HG03378 (cell line): ENCODE measurements around the gene PTP4A2.
A peak's percentile ranks its signal among the peaks of the same experiment; 100 is the strongest.
"Not testable (repeated sequence)": the region's sequence is repeated elsewhere in the genome, so short reads cannot be mapped to it uniquely, and the experiment has no call there.

Experiments used
- ATAC-seq: cut with Tn5 transposase; IDR thresholded peaks from one replicate; pipeline ENCODE4 v1.9.1; 2021; ENCODE audit warnings: mild to moderate bottlenecking, moderate library complexity; ENCODE audit not compliant: unreplicated experiment

The PTP4A2 gene

DNA sequence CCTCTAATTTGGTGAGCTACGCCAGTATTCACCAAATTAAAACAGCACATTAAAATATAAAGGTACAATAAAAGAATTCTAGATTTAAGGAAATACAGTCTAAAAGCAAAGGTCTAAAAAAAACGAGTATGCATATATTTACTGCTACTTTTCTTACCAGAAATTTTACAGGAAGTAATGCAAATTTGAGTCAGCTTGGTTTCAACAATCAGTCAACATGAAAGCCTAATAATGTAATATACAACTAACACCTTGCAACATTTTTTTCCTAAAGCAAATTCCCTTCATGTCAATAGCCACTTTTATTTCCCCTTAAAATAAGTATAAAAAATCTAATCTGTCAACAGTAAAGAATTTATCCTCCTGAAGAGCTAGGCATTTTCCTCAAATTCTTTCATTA lies 11.9 kb downstream of the PTP4A2 start:
- ATAC-seq = no peak

GRCh38 chr1:31925824-31926223 lies 12.3 kb downstream of the PTP4A2 start:
- ATAC-seq = not testable (repeated sequence)

- no peak for ATAC-seq
Observed at GRCh38 chr1:31924839-31925238, 13.3 kb downstream of the PTP4A2 start.

DNA sequence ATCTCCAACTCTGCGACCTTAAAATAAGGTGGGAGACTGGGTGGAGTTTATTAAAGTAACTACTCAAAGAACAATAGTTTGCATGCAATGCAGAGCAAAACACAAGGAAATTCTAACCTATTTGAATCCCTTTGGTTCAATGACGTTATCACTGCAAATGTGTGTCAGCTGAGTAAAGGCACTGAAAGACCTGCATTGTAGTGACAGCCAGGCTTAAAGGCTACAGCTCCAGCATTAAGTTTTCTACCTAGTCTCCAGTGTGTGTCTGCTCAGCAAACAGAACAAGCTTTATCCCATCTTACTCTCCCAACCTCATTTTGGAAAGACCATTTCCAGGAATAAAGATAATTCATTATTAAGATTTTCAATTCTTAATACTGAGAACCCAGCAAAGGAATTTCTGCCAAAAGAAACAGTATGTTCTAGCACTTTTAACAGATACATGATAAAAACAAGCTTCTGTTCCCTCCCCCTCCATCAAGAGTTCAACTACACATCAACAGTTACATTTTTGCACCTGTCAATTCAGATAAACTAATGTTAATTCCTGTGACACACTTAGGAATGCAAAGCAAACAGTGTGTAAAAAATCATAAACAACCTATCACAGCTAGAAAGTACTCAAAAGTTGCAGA lies 14.2 kb downstream of the PTP4A2 start:
- no peak for ATAC-seq

- ATAC-seq = no peak
Observed at GRCh38 chr1:31920956-31921355, 17.2 kb downstream of the PTP4A2 start.

GRCh38 chr1:31919591-31919990 lies 18.6 kb downstream of the PTP4A2 start:
- no peak for ATAC-seq

GRCh38 chr1:31915438-31915837 lies 22.7 kb downstream of the PTP4A2 start:
- no peak for ATAC-seq

DNA sequence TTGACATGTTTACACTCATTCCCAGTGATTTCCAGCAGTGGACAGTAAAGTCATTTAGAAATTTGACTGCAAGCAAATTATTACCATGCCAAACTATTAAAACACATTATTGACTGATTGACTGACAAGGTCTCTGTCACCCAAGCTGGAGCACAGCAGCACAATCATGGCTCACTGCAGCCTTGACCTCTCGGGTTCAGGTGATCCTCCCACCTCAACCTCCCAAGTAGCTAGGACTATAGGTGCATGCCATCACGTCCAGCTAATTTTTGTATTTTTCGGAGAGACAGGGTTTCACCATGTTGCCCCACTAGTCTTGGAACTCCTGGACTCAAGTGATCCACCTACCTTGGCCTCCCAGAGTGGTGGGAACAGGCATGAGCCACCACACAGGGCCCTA lies 24.2 kb downstream of the PTP4A2 start:
- no peak for ATAC-seq

DNA sequence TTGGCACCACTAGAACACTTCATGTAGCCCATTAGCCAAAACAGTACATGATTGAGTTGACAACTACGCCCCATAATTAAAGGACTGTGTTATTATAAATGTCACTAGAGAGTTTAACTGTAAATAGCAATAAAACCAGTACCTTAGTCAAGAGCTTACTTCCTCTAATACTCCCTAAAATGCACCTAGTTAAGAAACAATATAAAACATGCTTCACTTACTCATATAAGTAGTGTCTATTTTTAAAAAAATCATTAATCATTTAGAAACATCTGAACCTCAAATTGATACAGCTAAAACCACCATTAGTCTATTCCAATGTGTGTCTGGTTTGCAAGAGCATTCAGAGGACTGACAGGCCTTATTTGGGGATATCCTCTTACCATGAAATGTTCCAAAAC lies 25.3 kb downstream of the PTP4A2 start:
- peak; percentile 60 for ATAC-seq

- ATAC-seq = no peak
Observed at GRCh38 chr1:31911994-31912780, 26.0 kb downstream of the PTP4A2 start.

- no peak for ATAC-seq
Observed at GRCh38 chr1:31910933-31911332, 27.2 kb downstream of the PTP4A2 start.

- no peak for ATAC-seq
Observed at GRCh38 chr1:31909691-31910090, 28.5 kb downstream of the PTP4A2 start.

DNA sequence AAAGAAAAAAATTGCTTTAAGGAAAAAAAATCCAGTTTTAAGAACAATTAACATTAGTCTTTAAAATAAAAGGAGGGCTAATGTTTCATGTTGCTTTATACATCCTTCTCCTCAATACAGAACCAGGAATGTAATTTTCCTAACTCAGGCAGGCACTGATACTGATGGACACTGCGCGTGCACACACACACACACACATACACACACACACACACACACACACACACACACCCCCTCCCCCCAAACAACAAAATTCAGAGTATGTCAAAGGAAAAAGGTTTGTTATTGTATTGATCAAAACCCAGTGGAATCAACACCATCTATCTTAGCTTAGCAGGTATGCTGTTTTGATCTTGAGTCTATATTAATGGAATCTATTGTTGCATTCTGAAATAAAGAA lies 31.6 kb downstream of the PTP4A2 start:
- no peak for ATAC-seq

DNA sequence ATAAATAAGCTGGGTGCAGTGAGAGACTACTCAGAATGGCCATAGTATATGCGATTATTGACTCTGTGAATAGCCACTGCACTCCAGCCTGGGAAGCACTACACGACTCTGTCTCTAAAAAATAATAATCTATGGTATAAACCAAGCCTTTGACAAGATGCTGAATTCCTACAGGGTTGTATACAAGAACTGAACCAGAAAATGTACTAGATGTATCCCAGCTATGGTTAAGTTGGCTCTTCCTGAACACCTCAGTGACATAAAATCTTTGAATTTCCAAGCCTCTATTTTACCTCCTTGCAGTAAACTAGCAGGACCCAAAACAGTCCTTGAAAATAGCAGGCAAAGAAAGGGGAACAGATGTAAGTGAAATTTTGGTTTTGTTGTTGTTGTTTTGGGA lies 32.5 kb downstream of the PTP4A2 start:
- ATAC-seq = no peak

- no peak for ATAC-seq
Observed at GRCh38 chr1:31905093-31905509, 33.1 kb downstream of the PTP4A2 start.

DNA sequence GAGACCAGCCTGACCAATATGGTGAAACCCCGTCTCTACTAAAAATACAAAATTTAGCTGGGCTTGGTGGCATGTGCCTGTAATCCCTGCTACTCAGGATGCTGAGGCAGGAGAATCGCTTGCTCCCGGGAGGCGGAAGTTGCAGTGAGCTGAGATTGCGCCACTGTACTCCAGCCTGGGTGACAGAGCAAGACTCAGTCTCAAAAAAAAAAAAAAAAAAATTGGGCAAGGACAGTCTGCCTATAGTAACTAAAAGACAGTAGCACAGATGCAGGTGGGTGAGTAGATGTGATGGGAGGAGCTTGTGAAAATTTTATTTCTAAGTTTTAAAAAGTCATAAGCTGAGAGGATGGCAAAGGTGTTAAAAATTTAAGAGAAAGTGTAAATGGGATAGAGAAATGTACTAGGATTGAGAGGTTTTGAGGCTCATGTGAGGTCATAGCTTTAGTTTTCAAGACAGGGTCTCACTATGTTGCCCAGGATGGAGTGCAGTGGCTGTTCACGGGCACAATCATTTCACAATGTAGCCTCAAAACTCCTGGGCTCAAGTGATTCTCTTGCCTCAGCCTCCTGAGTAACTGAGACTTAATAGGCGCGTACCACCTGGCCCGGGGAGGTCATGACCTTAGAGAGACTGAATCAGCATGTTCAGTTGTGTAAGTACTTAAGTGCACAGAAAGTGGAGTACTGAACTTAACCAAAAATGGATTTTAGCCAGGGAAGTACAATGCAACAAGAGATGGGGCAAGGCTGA lies 33.7 kb downstream of the PTP4A2 start:
- no peak for ATAC-seq

DNA sequence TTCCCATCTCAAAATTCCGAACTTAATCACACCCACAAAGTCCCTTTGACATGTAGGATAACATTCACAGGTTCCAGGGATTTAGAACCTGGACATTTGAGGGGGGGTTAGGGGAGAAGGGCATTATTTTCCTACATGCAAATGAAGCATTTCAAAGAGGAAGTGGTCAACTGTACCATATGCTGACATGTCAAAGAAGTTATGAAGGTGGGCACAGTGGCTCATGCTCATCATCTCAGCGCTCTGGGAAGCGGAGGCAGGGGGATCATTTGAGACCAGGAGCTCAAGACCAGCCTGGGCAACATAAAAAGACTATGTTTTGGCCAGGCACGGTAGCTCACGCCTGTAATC lies 35.7 kb downstream of the PTP4A2 start:
- ATAC-seq = no peak

GRCh38 chr1:31901838-31902509 lies 36.2 kb downstream of the PTP4A2 start:
- ATAC-seq = no peak

GRCh38 chr1:31900790-31901189 lies 37.4 kb downstream of the PTP4A2 start:
- ATAC-seq = no peak

DNA sequence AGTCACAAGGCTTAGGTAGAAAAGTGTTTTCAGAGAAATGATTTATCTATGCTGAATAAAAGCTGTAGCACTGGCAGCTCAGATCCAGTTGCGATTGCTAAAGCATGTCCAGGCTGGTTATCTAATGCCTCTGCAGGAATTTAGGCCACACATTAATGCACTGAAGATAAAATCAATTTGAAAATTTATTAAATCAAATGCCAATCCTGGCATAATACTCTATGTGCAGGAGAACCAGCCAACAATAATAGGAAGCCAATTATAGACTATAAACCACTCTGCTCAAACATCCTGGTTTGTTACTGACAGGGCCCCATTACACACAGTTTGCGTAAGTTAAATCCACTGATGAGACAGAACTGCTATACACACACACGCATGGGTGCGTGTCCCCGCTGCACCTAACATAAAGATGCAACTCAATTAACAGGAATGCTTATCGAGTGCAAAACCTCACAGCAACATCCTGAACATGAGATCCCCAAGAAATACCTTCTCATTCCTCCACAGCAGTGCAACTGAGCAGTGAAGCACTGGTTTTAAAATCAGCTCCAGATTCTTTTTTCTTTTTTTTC lies 40.6 kb downstream of the PTP4A2 start:
- ATAC-seq = no peak
